ENCODE results near the gene ALG14. TPM values are rescaled to one million over a fixed set of nuclear protein-coding genes. Genes with fewer than 3 reads are reported as not detected.

Gene ALG14
- total and polyA plus RNA-seq, 2 donors (not counting 1 experiment from before 2014, with no cell fraction given) = 3.5 to 3.8 TPM

DNA sequence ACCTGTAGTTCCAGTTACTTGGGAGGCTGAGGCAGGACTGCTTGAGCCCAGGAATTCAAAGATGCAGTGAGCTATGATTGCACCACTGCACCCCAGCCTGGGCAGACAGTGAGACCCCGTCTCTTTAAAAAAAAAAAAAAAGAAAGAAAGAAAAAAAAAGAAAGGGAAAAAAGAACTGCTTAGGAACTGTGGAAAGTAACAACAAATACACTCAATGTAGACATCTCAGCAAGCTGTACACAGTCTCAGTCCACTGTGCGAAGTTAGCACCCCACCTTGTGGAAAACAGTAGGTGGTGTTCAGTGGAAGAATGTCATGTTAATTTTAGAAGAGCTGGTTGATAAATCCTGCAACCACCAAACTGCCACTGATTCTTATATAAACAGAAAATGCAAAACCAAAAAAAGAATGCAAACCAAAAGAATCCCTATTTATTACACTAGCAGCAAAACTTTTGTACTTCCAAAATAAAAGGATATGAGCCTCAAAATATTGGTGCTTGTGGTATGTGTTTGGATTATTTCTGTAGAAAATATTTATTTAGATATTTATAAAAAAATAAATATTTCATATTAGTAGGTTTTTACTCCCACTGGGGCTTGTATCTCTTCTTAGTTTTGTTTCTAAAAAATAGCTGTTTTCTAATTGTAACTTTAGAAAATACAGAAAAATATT is 31.1 kb downstream of the ALG14 start:
- Histone ChIP-seq H2AFZ (ENCODE audit: low read length) (no peak overlapping the region), H3K9ac (ENCODE audit: insufficient read depth, low read length) (no peak overlapping the region), H3K9me3 (ENCODE audit: control insufficient read depth, insufficient read depth, low read depth, low read length) (no peaks in the 10 kb centered on the region), H3K36me3 (ENCODE audit: control insufficient read depth, insufficient read depth, low read length) (no peaks in the 10 kb centered on the region), H4K20me1 (ENCODE audit: control insufficient read depth, extremely low read depth, insufficient read depth, low read length) (no peaks in the 10 kb centered on the region), H3K27ac (ENCODE audit: insufficient read depth, low read length) (peak overlapping the region; percentile 66), H3K27me3 (ENCODE audit: control insufficient read depth, insufficient read depth, low read length) (no peaks in the 10 kb centered on the region), H3K4me1 (ENCODE audit: control insufficient read depth, extremely low read depth, insufficient read depth, low read length) (peaks cover 13% of the 10 kb centered on the region), H3K4me3 (replicated peaks in 1 of 4; ENCODE audit: control extremely low read depth in 1 of 4, insufficient read depth in 1 of 4, low read depth in 3 of 4, low read length in 4 of 4) (no peak overlapping the region), H3K4me2 (ENCODE audit: extremely low read depth, insufficient read depth, low read length) (peak overlapping the region; percentile 84), H3K79me2 (ENCODE audit: control insufficient read depth, insufficient read depth, low read length) (peaks cover 2% of the 10 kb centered on the region)
- TF ChIP-seq CTCF (conservative IDR thresholded peaks at IDR 0.05 in 1 of 2, IDR thresholded peaks at IDR 0.05 in 1 of 2; ENCODE audit: low read depth in 1 of 2, low read length in 2 of 2) (peak; percentile 91 to 94), EZH2 (IDR thresholded peaks at IDR 0.05; ENCODE audit: low read length, missing control alignments) (no peak)
- DNase-seq (ENCODE audit: low read depth in 2 of 2) = peak; percentile 82 to 94

GRCh38 chr1:95040032-95040525 is 32.7 kb downstream of the ALG14 start:
- no peaks in the 10 kb centered on the region for H3K9me3 ChIP-seq (ENCODE audit: control insufficient read depth, insufficient read depth, low read depth, low read length)
- no peak overlapping the region for H2AFZ ChIP-seq (ENCODE audit: low read length)
- no peaks in the 10 kb centered on the region for H3K36me3 ChIP-seq (ENCODE audit: control insufficient read depth, insufficient read depth, low read length)
- no peaks in the 10 kb centered on the region for H3K27me3 ChIP-seq (ENCODE audit: control insufficient read depth, insufficient read depth, low read length)
- peaks cover 16% of the 10 kb centered on the region for H3K4me1 ChIP-seq (ENCODE audit: control insufficient read depth, extremely low read depth, insufficient read depth, low read length)
- H3K4me3 ChIP-seq (replicated peaks in 1 of 4; ENCODE audit: control extremely low read depth in 1 of 4, insufficient read depth in 1 of 4, low read depth in 3 of 4, low read length in 4 of 4) = no peak overlapping the region
- H3K4me2 ChIP-seq (ENCODE audit: extremely low read depth, insufficient read depth, low read length) = no peak overlapping the region
- no peak overlapping the region for H3K27ac ChIP-seq (ENCODE audit: insufficient read depth, low read length)
- H4K20me1 ChIP-seq (ENCODE audit: control insufficient read depth, extremely low read depth, insufficient read depth, low read length) = no peaks in the 10 kb centered on the region
- no peak for DNase-seq (ENCODE audit: low read depth in 2 of 2)
- H3K9ac ChIP-seq (ENCODE audit: insufficient read depth, low read length) = no peak overlapping the region
- H3K79me2 ChIP-seq (ENCODE audit: control insufficient read depth, insufficient read depth, low read length) = peaks cover 2% of the 10 kb centered on the region
- TF ChIP-seq EZH2 (IDR thresholded peaks at IDR 0.05; ENCODE audit: low read length, missing control alignments) = no peak
- no peak for TF ChIP-seq CTCF (conservative IDR thresholded peaks at IDR 0.05 in 1 of 2, IDR thresholded peaks at IDR 0.05 in 1 of 2; ENCODE audit: low read depth in 1 of 2, low read length in 2 of 2)

DNA sequence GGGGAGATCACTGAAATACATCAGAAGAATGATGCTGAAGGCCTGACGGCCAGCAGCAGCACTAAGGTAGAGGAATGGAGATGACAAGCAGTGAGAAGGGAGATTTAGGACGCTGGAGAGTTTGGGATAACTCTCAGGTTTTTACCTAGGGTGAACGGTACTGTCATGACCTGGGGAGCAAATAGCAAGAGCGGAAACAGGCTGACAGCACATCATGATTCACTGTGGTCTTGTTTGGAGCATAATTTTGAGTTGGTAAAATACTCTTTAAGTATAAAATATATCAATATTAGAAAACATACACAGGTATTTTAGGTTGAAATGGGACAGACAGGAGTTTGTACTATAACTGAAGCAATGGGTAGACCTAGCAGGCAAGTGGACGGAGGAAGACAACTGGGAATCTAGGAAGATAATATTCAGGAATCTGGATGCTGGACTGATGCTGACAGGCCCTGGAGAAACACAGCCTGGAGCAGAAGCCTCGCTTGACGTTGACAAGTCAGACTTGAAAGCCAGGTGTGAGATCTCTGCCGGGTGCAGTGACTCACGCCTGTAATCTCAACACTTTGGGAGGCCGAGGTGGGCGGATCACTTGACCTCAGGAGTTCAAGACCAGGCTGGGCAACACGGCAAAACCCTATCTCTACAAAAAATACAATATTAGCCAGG is 33.3 kb downstream of the ALG14 start:
- Histone ChIP-seq H3K4me3 (replicated peaks in 1 of 4; ENCODE audit: control extremely low read depth in 1 of 4, insufficient read depth in 1 of 4, low read depth in 3 of 4, low read length in 4 of 4) (no peak overlapping the region), H3K4me2 (ENCODE audit: extremely low read depth, insufficient read depth, low read length) (no peak overlapping the region), H3K9ac (ENCODE audit: insufficient read depth, low read length) (no peak overlapping the region), H3K9me3 (ENCODE audit: control insufficient read depth, insufficient read depth, low read depth, low read length) (no peaks in the 10 kb centered on the region), H3K4me1 (ENCODE audit: control insufficient read depth, extremely low read depth, insufficient read depth, low read length) (peaks cover 21% of the 10 kb centered on the region), H3K27ac (ENCODE audit: insufficient read depth, low read length) (no peak overlapping the region), H3K27me3 (ENCODE audit: control insufficient read depth, insufficient read depth, low read length) (no peaks in the 10 kb centered on the region), H4K20me1 (ENCODE audit: control insufficient read depth, extremely low read depth, insufficient read depth, low read length) (no peaks in the 10 kb centered on the region), H2AFZ (ENCODE audit: low read length) (no peak overlapping the region), H3K36me3 (ENCODE audit: control insufficient read depth, insufficient read depth, low read length) (no peaks in the 10 kb centered on the region), H3K79me2 (ENCODE audit: control insufficient read depth, insufficient read depth, low read length) (peaks cover 2% of the 10 kb centered on the region)
- TF ChIP-seq EZH2 (IDR thresholded peaks at IDR 0.05; ENCODE audit: low read length, missing control alignments) (no peak), CTCF (conservative IDR thresholded peaks at IDR 0.05 in 1 of 2, IDR thresholded peaks at IDR 0.05 in 1 of 2; ENCODE audit: low read depth in 1 of 2, low read length in 2 of 2) (no peak)
- peak in 1 of 2 donors; percentile 70 for DNase-seq (ENCODE audit: low read depth in 2 of 2)
